Measurements from ENCODE around the gene ARMC7.
"Not testable (repeated sequence)": the region's sequence is repeated elsewhere in the genome, so short reads cannot be mapped to it uniquely, and the experiment has no call there.

Gene ARMC7

GRCh38 chr17:75102385-75102821 lies 7.4 kb upstream of the ARMC7 start:
- no peak for DNase-seq (ENCODE audit: low read depth)

- DNase-seq (ENCODE audit: low read depth), result no peak
Observed at GRCh38 chr17:75103601-75104554, 5.9 kb upstream of the ARMC7 start.

- no peak for DNase-seq (ENCODE audit: low read depth)
Observed at GRCh38 chr17:75105126-75106080, 4.4 kb upstream of the ARMC7 start.

- DNase-seq (ENCODE audit: low read depth), result no peak
Observed at GRCh38 chr17:75108193-75108592, 1.6 kb upstream of the ARMC7 start.

GRCh38 chr17:75109046-75109406 lies 743 bp upstream of the ARMC7 start:
- DNase-seq (ENCODE audit: low read depth), result no peak

- DNase-seq (ENCODE audit: low read depth), result no peak
Observed at GRCh38 chr17:75110234-75110937, 617 bp downstream of the ARMC7 start.

GRCh38 chr17:75111777-75112335 lies 2.1 kb downstream of the ARMC7 start:
- DNase-seq (ENCODE audit: low read depth), result no peak

GRCh38 chr17:75113798-75114551 lies 4.2 kb downstream of the ARMC7 start:
- peak; percentile 92 for DNase-seq (ENCODE audit: low read depth)

- DNase-seq (ENCODE audit: low read depth), result no peak
Observed at GRCh38 chr17:75114552-75115314, 5.0 kb downstream of the ARMC7 start.

- DNase-seq (ENCODE audit: low read depth), result no peak
Observed at GRCh38 chr17:75115555-75115954, 5.8 kb downstream of the ARMC7 start.

GRCh38 chr17:75116737-75117136 lies 7.0 kb downstream of the ARMC7 start:
- DNase-seq (ENCODE audit: low read depth), result no peak

- DNase-seq (ENCODE audit: low read depth), result no peak
Observed at GRCh38 chr17:75118307-75118706, 8.5 kb downstream of the ARMC7 start.

GRCh38 chr17:75124041-75124818 lies 14.5 kb downstream of the ARMC7 start:
- DNase-seq (ENCODE audit: low read depth), result no peak

GRCh38 chr17:75124819-75125162 lies 15.0 kb downstream of the ARMC7 start:
- DNase-seq (ENCODE audit: low read depth), result no peak

- no peak for DNase-seq (ENCODE audit: low read depth)
Observed at GRCh38 chr17:75125984-75126383, 16.2 kb downstream of the ARMC7 start.

GRCh38 chr17:75126954-75127353 lies 17.2 kb downstream of the ARMC7 start:
- DNase-seq (ENCODE audit: low read depth), result no peak

- DNase-seq (ENCODE audit: low read depth), result not testable (repeated sequence)
Observed at GRCh38 chr17:75127936-75128335, 18.2 kb downstream of the ARMC7 start.

- no peak for DNase-seq (ENCODE audit: low read depth)
Observed at GRCh38 chr17:75128694-75129505, 19.1 kb downstream of the ARMC7 start.

- no peak for DNase-seq (ENCODE audit: low read depth)
Observed at GRCh38 chr17:75129576-75129975, 19.8 kb downstream of the ARMC7 start.
